HUES64 (cell line): ENCODE results near the gene GATAD2B.

ENCODE experiments used
- H3K27ac ChIP-seq: 2 replicates; pipeline ENCODE4 v1.7.0; 2013; ENCODE audit warnings: low read depth, low read length, inconsistent platforms
- H3K27me3 ChIP-seq: 2 replicates; pipeline ENCODE4 v1.6.1; 2013; ENCODE audit warnings: mild to moderate bottlenecking, low read length; ENCODE audit not compliant: insufficient read depth
- H3K36me3 ChIP-seq: 2 replicates; pipeline ENCODE4 v1.6.1; 2013; ENCODE audit warnings: mild to moderate bottlenecking, low read length; ENCODE audit not compliant: insufficient read depth
- H3K4me1 ChIP-seq: 2 replicates; pipeline ENCODE4 v1.6.1; 2013; ENCODE audit warnings: mild to moderate bottlenecking, low read length, moderate library complexity; ENCODE audit not compliant: insufficient read depth
- H3K4me3 ChIP-seq: 2 replicates; pipeline ENCODE4 v1.5.1; 2013; ENCODE audit warnings: mild to moderate bottlenecking, low read length, moderate library complexity
- H3K9ac ChIP-seq: 2 replicates; pipeline ENCODE4 v1.6.1; 2013; ENCODE audit warnings: mild to moderate bottlenecking, low read depth, low read length
- H3K9me3 ChIP-seq: 2 replicates; pipeline ENCODE4 v1.6.1; 2013; ENCODE audit warnings: low read depth, low read length; ENCODE audit not compliant: insufficient read depth
- WGBS: fragments of 150-250, 120-280 bp; methylation state at CpG from one replicate; pipeline ENCODE4 v1.1.7; 2013; ENCODE audit warnings: missing lambda C conversion rate; 5-methylcytosine and 5-hydroxymethylcytosine counted together

Gene GATAD2B

GRCh38 chr1:153827168-153827964, 95.4 kb downstream of the GATAD2B start:
- H3K36me3 ChIP-seq = peaks cover 49% of the 10 kb centered on the region
- H3K9me3 ChIP-seq = no peaks in the 10 kb centered on the region
- no peak overlapping the region for H3K4me3 ChIP-seq
- H3K27ac ChIP-seq = no peak overlapping the region
- H3K9ac ChIP-seq = no peak overlapping the region
- H3K4me1 ChIP-seq = no peaks in the 10 kb centered on the region
- WGBS = 91% methylated on average over 5 of the region's 6 CpGs
- no peaks in the 10 kb centered on the region for H3K27me3 ChIP-seq

GRCh38 chr1:153818876-153819275, 103.9 kb downstream of the GATAD2B start:
- H3K4me1 ChIP-seq = no peaks in the 10 kb centered on the region
- H3K9ac ChIP-seq = no peak overlapping the region
- H3K4me3 ChIP-seq = no peak overlapping the region
- WGBS = over 99% methylated on average over 2 of the region's 2 CpGs
- no peaks in the 10 kb centered on the region for H3K9me3 ChIP-seq
- H3K36me3 ChIP-seq = peaks cover 71% of the 10 kb centered on the region
- H3K27ac ChIP-seq = no peak overlapping the region
- no peaks in the 10 kb centered on the region for H3K27me3 ChIP-seq

- Histone ChIP-seq H3K4me1 (no peaks in the 10 kb centered on the region), H3K9ac (no peak overlapping the region), H3K4me3 (no peak overlapping the region), H3K27me3 (no peaks in the 10 kb centered on the region), H3K9me3 (no peaks in the 10 kb centered on the region), H3K27ac (no peak overlapping the region), H3K36me3 (peaks cover 89% of the 10 kb centered on the region)
- 96% methylated on average over 13 of the region's 13 CpGs for WGBS
Observed at GRCh38 chr1:153816283-153816889, 106.4 kb downstream of the GATAD2B start.

- WGBS = 94% methylated on average over 8 of the region's 11 CpGs
- Histone ChIP-seq H3K27me3 (no peaks in the 10 kb centered on the region), H3K9ac (no peak overlapping the region), H3K4me1 (no peaks in the 10 kb centered on the region), H3K4me3 (no peak overlapping the region), H3K9me3 (no peaks in the 10 kb centered on the region), H3K27ac (no peak overlapping the region), H3K36me3 (peaks cover 47% of the 10 kb centered on the region)
Observed at GRCh38 chr1:153805886-153806719, 116.7 kb downstream of the GATAD2B start.

GRCh38 chr1:153805042-153805745, 117.6 kb downstream of the GATAD2B start:
- peaks cover 39% of the 10 kb centered on the region for H3K36me3 ChIP-seq
- H3K4me1 ChIP-seq = no peaks in the 10 kb centered on the region
- no peaks in the 10 kb centered on the region for H3K9me3 ChIP-seq
- H3K9ac ChIP-seq = no peak overlapping the region
- no peaks in the 10 kb centered on the region for H3K27me3 ChIP-seq
- 90% methylated on average over 5 of the region's 5 CpGs for WGBS
- H3K27ac ChIP-seq = no peak overlapping the region
- H3K4me3 ChIP-seq = no peak overlapping the region

- H3K4me1 ChIP-seq = no peaks in the 10 kb centered on the region
- H3K27me3 ChIP-seq = no peaks in the 10 kb centered on the region
- H3K9me3 ChIP-seq = no peaks in the 10 kb centered on the region
- no peak overlapping the region for H3K27ac ChIP-seq
- H3K9ac ChIP-seq = no peak overlapping the region
- 62% methylated on average over 2 of the region's 2 CpGs for WGBS
- no peak overlapping the region for H3K4me3 ChIP-seq
- H3K36me3 ChIP-seq = peaks cover 29% of the 10 kb centered on the region
Observed at GRCh38 chr1:153804112-153804511, 118.7 kb downstream of the GATAD2B start.

GRCh38 chr1:153803470-153804056, 119.2 kb downstream of the GATAD2B start:
- Histone ChIP-seq H3K36me3 (peaks cover 23% of the 10 kb centered on the region), H3K27me3 (no peaks in the 10 kb centered on the region), H3K9me3 (no peaks in the 10 kb centered on the region), H3K4me3 (no peak overlapping the region), H3K9ac (no peak overlapping the region), H3K27ac (no peak overlapping the region), H3K4me1 (no peaks in the 10 kb centered on the region)
- WGBS = 82% methylated on average over 3 of the region's 3 CpGs

- 97% methylated on average over 7 of the region's 7 CpGs for WGBS
- H3K27ac ChIP-seq = no peak overlapping the region
- no peaks in the 10 kb centered on the region for H3K27me3 ChIP-seq
- H3K9ac ChIP-seq = no peak overlapping the region
- H3K4me3 ChIP-seq = no peak overlapping the region
- H3K4me1 ChIP-seq = no peaks in the 10 kb centered on the region
- H3K36me3 ChIP-seq = 0 out of 2 replicates have a peak, but pooled peaks cover 9% of the 10 kb centered on the region
- no peaks in the 10 kb centered on the region for H3K9me3 ChIP-seq
Observed at GRCh38 chr1:153801786-153802697, 120.7 kb downstream of the GATAD2B start.

- WGBS = 94% methylated on average over 6 of the region's 6 CpGs
- Histone ChIP-seq H3K9me3 (no peaks in the 10 kb centered on the region), H3K36me3 (0 out of 2 replicates have a peak, but pooled peaks cover 4% of the 10 kb centered on the region), H3K9ac (no peak overlapping the region), H3K4me1 (no peaks in the 10 kb centered on the region), H3K27me3 (no peaks in the 10 kb centered on the region), H3K4me3 (no peak overlapping the region), H3K27ac (no peak overlapping the region)
Observed at GRCh38 chr1:153801028-153801625, 121.6 kb downstream of the GATAD2B start.
